Loucy (cell line): ENCODE results near the gene OR1I1.

Experiments used
- CTCF ChIP-seq: fragments of 200-600 bp; sonication (generic); conservative IDR thresholded peaks from 2 replicates; pipeline ENCODE4 v1.5.1; 2014; ENCODE audit warnings: mild to moderate bottlenecking, antibody characterized with exemption, low read length
- EZH2phosphoT487 ChIP-seq: fragments of 200-600 bp; IDR thresholded peaks from 2 replicates; pipeline ENCODE4 v1.6.1; 2018; ENCODE audit warnings: antibody characterized with exemption, mild to moderate bottlenecking, moderate library complexity, borderline replicate concordance

- TF ChIP-seq CTCF (no peak), EZH2phosphoT487 (no peak)
Measured at GRCh38 chr19:15045506-15045905, 36.5 kb upstream of the OR1I1 start.
